ENCODE measurements around the gene MAPKAP1.
"Not testable (repeated sequence)": the region's sequence is repeated elsewhere in the genome, so short reads cannot be mapped to it uniquely, and the experiment has no call there.

The MAPKAP1 gene

DNA sequence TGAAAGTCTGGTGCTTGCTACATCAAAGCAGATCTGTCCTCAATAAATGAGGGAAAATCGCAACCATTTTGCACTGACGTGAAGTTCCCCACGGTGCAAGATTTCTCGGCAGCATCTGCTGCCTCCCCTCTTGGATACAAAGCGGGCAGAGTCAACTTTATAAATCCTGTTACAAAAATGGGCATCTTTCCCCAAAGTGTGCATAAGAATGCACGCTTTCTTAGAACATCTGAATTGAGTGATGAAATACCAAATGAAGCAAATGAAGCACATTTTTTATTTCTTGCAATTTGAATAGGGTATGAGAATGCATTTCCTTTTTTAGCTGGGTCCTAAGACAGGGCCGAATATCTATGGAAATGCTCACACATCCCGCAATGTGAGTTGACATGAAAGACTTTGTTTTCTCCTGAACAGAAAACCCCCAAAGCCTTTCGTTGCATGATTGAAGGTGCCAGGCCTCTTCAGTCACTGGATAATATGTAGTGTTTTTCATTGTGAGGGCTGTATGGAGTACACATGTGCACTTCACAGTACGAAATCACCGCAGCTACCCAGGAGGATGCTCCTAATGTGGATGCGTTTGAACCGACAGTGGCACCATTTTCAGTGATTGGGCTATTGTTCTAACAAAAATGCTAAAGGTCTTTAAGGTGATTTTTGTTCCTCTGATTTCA, 19.6 kb upstream of the MAPKAP1 start:
- no peak for DNase-seq

GRCh38 chr9:125707472-125707804, 430 bp upstream of the MAPKAP1 start:
- DNase-seq, result no peak

- DNase-seq, result no peak
Measured at GRCh38 chr9:125705893-125706292, 1.1 kb downstream of the MAPKAP1 start.

GRCh38 chr9:125703662-125704061, 3.3 kb downstream of the MAPKAP1 start:
- no peak for DNase-seq

DNA sequence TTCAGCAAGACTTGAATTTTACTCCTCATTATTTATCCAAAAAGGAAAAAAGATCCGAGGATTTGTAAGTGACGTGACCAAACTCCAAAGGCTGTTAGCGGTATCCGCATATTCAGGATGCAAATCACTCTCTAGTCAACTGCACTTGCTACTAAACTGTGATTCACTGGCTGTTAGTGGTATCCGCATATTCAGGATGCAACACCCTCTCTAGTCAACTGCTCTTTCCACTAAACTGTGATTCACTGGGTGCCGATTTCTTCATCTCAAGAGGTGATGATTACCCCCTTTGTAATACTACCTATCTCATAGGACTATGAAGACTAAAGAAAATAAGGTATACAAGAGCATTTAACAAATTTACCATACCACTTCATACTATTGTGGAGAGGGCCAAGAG, 5.7 kb downstream of the MAPKAP1 start:
- no peak for DNase-seq

DNA sequence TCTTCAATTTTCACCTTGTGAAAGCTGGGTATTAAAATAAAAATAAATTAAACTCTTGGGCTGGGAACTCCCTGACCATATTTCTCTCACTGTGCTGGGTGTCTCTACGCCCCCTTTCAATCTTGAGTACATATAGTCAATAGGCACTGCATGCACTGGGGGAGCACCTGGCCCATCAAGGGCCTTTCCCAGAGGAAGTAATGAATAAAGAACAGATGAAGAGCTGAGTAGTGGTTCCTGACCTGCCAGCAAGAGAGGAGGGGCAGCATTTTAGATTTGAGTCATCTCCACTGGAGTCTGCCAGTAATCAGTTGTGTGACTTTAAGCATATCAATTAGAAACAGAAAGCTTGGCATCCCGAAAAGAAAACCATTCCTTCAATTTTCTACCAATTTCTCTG, 6.2 kb downstream of the MAPKAP1 start:
- no peak for DNase-seq

DNA sequence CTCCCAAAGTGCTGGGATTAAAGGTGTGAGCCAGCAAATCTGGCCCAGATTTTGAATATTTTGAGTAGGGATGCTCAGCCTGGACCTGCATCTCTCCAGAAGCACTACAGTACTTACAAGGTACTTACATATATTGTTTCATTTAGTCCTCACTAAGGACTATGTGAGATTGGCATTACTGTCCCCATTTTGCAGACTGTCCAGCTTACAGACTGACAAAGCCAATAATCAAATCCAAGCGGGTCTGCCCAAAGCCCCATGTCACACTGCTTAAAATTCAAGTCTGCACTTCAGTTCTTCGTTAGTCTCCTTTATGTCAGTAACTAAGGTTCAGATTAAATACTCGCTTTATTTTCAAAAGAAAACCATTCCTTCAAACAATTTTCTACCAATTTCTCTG, 7.1 kb downstream of the MAPKAP1 start:
- DNase-seq, result no peak

- DNase-seq, result no peak
Measured at GRCh38 chr9:125696106-125696647, 10.8 kb downstream of the MAPKAP1 start.

DNA sequence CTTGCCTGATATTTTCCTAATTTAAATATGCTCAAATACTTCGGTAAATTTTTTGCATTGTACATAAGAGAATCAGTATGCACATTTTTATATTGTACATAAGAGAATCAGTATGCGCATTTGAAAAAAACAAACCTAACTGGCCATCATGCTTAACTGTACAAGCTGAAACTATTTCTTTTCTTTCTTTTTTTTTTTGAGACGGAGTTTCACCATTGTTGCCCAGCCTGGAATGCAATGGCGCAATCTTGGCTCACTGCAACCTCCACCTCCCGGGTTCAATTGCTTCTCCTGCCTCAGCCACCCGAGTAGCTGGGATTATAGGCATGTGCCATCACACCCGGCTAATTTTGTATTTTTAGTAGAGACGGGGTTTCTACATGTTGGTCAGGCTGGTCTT, 11.5 kb downstream of the MAPKAP1 start:
- not testable (repeated sequence) for DNase-seq

GRCh38 chr9:125694478-125694877, 12.5 kb downstream of the MAPKAP1 start:
- DNase-seq, result no peak

GRCh38 chr9:125693492-125693891, 13.5 kb downstream of the MAPKAP1 start:
- DNase-seq, result not testable (repeated sequence)

- no peak for DNase-seq
Measured at GRCh38 chr9:125691869-125692268, 15.1 kb downstream of the MAPKAP1 start.

- no peak for DNase-seq
Measured at GRCh38 chr9:125690679-125691078, 16.3 kb downstream of the MAPKAP1 start.

- no peak for DNase-seq
Measured at GRCh38 chr9:125687163-125687863, 19.7 kb downstream of the MAPKAP1 start.

GRCh38 chr9:125685167-125685566, 21.8 kb downstream of the MAPKAP1 start:
- DNase-seq, result no peak

DNA sequence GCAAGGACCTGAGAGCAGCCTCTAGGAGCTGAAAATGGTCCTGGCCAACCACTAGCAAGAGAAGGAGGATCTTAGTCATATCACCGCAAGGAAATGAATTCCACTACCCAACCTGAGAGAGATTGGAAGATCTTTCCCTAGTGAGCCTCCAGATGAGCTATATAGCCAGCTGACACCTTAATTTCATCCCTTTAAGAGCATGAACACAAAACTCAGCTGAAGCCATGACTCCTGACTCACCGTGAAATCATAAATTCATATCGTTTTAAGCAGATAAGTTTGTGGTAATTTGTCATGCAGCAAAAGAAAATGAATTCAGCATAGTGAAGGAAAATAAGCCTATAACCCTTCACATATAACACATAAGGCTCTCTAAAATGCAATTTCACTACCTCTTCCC, 23.5 kb downstream of the MAPKAP1 start:
- DNase-seq, result no peak

DNA sequence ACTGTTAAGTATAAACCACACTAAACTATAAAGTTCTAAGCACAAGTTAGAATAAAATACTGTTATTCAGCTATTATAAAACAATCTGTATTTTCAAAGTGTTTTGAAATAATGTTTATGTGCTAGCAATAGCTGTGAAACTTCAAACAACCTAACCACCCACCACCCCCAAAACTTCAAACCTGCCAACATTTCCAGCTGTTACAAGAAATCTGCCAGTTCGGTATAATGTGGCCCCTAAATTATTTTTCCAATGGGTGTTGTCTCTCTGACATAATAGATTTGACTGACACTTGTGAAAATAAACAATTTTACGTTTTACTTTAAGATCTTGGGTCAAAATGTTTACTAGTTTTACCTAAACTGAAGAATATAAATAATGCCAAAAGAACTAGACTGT, 24.7 kb downstream of the MAPKAP1 start:
- DNase-seq, result no peak

GRCh38 chr9:125681657-125682056, 25.4 kb downstream of the MAPKAP1 start:
- DNase-seq, result no peak

DNA sequence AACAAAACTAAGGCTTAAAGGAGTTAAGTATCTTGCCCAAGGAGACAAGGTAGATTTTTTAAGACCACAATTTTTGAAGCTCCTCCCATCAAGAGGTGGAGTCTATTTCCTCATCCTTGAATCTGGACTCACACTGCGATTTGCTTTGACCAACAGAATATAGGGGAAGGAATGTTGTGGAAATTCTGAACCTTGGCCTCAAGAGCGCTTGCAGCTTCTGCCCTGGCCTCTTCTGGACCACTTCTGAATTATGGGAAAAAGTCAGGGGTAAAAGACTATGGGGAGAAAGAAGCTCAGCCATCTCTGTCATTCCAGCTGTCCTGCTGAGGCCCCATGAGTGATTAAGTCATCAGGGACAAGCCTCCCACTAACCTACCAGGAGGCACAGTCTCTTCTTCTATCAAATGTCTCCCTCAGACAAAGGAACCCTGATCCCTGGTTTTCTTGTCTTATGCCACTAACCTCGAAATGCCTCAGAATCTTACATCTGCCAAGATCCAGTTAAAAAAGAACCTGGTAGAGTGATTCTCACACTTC, 25.9 kb downstream of the MAPKAP1 start:
- no peak for DNase-seq

- DNase-seq, result no peak
Measured at GRCh38 chr9:125680445-125680844, 26.6 kb downstream of the MAPKAP1 start.

GRCh38 chr9:125679597-125680189, 27.3 kb downstream of the MAPKAP1 start:
- no peak for DNase-seq

DNA sequence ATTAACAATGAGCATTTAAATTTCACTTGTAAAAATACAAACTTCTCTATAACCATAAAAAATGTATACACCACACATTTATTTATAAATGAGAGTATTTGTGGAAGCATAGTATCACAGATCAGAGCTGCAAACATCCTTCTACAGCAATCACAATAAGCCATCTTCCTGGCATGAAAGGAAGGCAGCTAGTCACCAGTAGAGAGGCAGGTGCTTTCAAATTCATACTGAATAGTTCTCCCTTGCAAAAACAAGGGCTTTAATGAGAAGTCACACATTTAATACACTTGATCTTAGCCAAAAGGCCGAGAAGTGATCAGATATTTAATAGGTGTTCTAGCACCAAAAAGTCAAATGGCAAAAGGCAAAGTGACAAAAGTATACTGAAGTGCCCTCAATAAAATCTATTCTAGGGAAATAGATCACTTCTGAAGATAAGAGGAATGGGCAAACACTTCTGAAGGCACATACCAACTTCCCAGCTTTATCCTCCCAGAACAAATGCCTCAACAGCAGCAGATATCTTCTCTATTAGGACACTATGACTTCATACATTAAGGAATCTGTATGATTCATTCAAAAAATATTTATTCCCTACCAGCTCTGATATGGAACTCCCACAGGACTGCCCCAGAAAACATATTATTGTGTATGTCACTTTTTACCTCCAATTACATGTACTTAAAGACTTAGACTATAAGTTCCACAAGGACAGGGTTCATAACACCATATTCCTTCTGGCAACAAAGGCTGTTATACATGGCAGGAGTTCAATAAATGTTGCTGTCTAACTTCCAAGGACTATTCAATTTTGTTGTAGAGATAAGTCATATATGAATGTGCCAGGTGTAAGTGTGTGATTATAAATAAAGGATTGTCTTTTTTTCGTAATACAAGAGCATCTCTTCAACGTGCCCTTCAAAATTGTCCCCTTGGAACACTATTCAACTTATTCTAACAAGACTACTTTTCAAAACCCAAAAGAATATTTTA, 31.7 kb downstream of the MAPKAP1 start:
- no peak for DNase-seq

GRCh38 chr9:125672876-125673275, 34.1 kb downstream of the MAPKAP1 start:
- DNase-seq, result no peak

All from NCI-H1694 (cell line).